Fibroblast of skin of left biceps (primary cell): ENCODE measurements around the gene ZNF283.
"Not testable (repeated sequence)": the region's sequence is repeated elsewhere in the genome, so short reads cannot be mapped to it uniquely, and the experiment has no call there.

ENCODE experiments used
- DNase-seq, 2 experiments: peaks; one replicate each; pipeline ENCODE4 v3.0.0-alpha.2; 2013; ENCODE audit warnings: low read depth in 2 of 2

ZNF283 gene

DNA sequence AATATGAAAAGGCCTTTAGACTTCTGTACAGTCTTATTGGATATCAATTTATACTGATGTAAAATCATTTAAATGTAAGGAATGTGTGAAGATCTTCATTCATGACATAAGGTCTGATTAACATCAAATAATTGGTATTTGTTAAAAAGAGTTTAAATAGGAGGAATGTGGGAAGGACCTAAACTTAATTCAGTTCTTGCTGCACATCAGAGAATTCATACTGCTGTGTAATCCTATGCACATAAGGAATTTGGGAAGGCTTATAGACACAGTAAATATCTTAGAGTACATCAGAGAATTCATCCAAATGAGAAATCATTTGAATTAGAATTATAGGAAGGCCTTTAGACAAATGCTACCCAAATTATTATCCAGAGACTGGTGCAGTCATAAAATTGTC, 21.7 kb downstream of the ZNF283 start:
- DNase-seq: no peak

DNA sequence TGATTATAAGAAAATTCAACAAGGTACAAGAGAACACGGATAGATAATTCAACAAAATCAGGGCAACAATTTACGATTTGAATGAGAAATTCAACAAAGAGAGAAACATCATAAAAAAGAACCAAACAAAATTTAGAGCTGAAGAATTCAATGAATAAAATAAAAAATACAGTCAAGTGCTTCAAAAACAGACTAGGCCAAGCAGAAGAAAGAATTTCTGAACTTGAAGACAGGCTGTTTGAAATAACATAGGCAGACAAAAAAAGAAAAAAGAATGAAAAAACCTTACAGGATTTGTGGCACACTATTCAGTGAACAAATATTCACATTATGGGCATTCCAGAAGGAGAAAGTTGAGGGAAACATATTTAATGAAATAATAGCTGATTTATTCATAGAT, 31.1 kb downstream of the ZNF283 start:
- DNase-seq: no peak

DNA sequence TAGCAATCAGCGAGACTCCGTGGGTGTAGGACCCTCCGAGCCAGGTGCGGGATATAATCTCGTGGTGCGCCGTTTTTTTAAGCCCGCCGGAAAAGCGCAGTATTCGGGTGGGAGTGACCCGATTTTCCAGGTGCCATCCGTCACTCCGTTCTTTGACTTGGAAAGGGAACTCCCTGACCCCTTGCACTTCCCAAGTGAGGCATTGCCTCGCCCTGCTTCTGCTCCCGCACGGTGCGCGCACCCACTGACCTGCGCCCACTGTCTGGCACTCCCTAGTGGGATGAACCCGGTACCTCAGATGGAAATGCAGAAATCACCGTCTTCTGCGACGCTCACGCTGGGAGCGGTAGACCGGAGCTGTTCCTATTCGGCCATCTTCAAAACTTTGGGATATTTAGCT, 39.8 kb downstream of the ZNF283 start:
- DNase-seq: not testable (repeated sequence)

DNA sequence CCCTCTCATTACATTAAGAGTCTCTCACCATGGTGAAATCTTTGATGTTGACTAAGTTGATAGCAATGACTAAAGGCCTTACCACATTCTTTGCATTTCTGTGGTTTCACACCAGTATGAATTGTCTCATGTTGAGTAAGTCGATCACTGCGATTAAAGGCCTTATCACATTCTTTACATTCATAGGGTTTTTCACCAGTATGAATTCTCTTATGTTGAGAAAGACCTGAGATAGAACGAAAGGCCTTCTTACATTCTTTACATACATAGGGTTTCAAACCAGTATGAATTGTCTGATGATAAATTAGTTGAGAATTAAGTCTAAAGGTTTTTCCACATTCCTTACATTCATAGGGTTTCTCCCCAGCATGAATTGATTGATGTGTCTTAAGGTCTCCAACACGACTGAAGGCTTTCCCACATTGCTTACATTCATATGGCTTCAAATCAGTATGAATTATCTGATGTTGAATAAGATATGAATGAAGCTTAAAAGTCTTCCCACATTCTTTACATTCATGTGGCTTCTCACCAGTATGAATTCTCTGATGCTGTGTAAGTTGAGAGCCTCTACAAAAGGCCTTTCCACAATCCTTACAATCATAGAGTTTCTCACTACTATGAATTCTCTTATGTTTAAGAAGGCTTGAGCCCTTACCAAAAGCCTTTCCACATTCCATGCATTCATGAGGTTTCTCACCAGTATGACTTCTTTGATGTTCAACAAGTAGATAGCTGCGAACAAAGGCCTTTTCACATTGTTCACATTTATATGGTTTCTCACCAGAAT, 45.6 kb downstream of the ZNF283 start:
- no peak for DNase-seq

DNA sequence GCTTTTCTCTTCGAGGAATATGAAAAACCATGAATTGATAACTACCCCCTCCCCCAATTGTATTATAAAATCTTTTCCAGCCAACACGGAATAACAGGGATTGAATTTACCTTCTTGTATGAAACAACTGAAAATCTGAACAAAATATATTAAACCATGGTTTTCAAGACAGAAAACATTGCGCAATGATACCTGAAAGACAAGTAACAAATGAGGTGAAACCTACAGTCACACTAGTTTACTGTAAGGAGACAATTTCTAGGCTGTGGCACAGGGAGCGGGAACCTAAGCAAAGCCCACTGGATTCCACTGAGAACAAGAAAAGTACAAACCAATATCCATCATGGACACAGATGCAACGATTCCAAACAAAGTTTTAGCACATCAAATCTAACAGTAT, 53.4 kb downstream of the ZNF283 start:
- DNase-seq: no peak

DNA sequence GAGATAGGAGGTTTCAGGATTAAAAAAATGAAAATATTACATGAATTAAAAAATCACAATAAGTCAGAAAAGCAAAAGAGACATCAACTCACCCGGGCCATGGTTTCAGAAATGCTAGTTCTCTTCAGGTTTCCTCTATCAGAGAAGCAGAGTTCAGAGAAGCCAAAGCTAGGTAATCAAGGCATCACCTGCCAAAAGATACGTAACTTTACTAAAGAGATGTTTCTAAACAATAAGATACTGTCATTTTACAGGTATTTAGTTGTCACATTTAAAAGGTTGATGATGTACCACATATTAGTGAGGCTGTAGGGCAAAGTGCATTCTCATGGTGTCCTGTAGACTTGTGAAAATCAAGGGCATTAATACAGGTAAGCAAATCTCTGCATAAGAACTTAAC, 56.7 kb downstream of the ZNF283 start, which contains the start of gene ZNF404:
Gene ZNF404 (minus strand): TSS at position 101 of the 400 bp plus-strand sequence.
- no peak for DNase-seq

DNA sequence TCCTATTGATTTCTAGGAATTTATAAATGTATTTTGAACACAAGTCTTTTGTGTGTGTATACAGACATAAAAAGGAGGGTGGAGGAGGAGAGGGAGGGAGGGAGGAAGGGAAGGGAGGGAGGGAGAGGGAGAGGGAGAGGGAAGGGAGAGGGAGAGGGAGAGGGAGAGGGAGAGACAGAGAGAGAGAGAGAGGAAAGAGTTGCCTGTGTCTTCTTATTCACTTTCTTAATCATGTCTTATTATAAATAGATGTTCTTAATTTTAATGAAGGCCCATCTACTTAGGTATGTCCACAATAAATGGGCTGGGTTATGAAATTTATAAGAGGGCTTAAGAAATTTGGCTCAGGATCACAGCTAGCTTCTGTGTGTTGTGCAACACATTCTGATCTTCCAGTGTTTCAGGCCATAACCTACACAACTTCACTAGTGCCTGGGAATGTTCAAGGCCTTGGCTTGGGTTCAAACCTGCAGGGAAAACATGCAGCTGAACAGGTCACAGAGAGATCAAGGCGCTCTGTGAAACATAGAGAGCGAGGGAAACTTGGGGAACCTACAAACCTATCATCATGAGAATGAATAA, 68.7 kb downstream of the ZNF283 start:
- DNase-seq: no peak
